Transverse colon (tissue), 3 donors: ENCODE results near the gene MADD.

ENCODE experiments used
- EP300 ChIP-seq: sonication (generic); formaldehyde crosslinking; IDR thresholded peaks from one replicate; pipeline ENCODE4 v1.6.1; 2017; ENCODE audit warnings: antibody characterized with exemption, low read depth
- TF ChIP-seq, protein P1 (sequence below), 5 experiments: fragments of 200-600 bp in 3 of 5; fragments of 450-650 bp in 2 of 5; sonication (generic) in 3 of 5; IDR thresholded peaks; 1 replicate in 2 of 5; 2 replicates in 3 of 5; pipeline ENCODE4 v1.5.1; 2016 to 2017; ENCODE audit warnings: antibody characterized with exemption in 5 of 5, inconsistent platforms in 3 of 5, mild to moderate bottlenecking in 2 of 5, moderate library complexity in 1 of 5

DNA sequence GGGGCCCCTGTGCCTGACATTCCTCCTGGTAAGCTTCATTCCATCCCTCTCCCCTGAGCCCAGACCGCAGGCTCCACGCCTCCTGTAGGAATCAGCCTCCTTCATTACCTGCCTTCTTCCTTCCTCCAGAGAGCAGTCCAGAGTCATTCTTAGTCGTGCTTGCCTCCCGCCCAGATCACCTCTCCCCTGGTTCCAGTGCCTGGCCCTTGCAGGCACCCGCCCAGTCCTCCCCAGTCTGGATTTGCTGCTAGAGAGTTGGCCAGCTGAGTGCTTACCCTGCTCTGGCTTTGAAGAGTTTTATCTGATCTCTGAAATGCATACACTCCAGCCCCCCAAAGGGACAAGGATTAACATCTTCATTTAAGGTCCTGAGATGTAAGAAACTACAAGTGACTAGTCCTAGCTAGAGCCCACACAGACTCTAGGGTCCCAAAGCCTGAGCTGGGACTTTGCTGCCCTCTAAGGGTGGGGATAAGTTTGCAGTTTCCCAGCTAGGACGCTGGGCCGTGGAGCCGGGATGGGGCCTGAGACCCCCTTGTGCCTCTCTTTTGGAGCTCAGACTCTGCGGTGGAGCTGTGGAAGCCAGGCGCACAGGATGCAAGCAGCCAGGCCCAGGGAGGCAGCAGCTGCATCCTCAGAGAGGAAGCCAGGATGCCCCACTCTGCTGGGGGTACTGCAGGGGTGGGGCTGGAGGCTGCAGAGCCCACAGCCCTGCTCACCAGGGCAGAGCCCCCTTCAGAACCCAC, 10.5 kb upstream of the MADD start:
- TF ChIP-seq, protein P1, sequence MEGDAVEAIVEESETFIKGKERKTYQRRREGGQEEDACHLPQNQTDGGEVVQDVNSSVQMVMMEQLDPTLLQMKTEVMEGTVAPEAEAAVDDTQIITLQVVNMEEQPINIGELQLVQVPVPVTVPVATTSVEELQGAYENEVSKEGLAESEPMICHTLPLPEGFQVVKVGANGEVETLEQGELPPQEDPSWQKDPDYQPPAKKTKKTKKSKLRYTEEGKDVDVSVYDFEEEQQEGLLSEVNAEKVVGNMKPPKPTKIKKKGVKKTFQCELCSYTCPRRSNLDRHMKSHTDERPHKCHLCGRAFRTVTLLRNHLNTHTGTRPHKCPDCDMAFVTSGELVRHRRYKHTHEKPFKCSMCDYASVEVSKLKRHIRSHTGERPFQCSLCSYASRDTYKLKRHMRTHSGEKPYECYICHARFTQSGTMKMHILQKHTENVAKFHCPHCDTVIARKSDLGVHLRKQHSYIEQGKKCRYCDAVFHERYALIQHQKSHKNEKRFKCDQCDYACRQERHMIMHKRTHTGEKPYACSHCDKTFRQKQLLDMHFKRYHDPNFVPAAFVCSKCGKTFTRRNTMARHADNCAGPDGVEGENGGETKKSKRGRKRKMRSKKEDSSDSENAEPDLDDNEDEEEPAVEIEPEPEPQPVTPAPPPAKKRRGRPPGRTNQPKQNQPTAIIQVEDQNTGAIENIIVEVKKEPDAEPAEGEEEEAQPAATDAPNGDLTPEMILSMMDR (IDR thresholded peaks at IDR 0.05): peak; percentile 55 to 84 (median 60)
- TF ChIP-seq EP300: no peak
